Dermis blood vessel endothelial cell (primary cell): ENCODE data around the gene CREBZF. TPM values are rescaled to one million over a fixed set of nuclear protein-coding genes. Genes with fewer than 3 reads are reported as not detected.

Experiments
- DNase-seq: peaks from one replicate; pipeline ENCODE4 v3.0.0; 2010
- total RNA-seq: library from RNA; depleted of rRNA; stranded (reverse); fragments of >200 nt; gene quantifications from 2 replicates; pipeline ENCODE4 v1.2.3, GENCODE V29; 2014

Gene CREBZF, protein sequence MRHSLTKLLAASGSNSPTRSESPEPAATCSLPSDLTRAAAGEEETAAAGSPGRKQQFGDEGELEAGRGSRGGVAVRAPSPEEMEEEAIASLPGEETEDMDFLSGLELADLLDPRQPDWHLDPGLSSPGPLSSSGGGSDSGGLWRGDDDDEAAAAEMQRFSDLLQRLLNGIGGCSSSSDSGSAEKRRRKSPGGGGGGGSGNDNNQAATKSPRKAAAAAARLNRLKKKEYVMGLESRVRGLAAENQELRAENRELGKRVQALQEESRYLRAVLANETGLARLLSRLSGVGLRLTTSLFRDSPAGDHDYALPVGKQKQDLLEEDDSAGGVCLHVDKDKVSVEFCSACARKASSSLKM
- 27.9 and 45.9 TPM in 2 replicates for total RNA-seq

DNA sequence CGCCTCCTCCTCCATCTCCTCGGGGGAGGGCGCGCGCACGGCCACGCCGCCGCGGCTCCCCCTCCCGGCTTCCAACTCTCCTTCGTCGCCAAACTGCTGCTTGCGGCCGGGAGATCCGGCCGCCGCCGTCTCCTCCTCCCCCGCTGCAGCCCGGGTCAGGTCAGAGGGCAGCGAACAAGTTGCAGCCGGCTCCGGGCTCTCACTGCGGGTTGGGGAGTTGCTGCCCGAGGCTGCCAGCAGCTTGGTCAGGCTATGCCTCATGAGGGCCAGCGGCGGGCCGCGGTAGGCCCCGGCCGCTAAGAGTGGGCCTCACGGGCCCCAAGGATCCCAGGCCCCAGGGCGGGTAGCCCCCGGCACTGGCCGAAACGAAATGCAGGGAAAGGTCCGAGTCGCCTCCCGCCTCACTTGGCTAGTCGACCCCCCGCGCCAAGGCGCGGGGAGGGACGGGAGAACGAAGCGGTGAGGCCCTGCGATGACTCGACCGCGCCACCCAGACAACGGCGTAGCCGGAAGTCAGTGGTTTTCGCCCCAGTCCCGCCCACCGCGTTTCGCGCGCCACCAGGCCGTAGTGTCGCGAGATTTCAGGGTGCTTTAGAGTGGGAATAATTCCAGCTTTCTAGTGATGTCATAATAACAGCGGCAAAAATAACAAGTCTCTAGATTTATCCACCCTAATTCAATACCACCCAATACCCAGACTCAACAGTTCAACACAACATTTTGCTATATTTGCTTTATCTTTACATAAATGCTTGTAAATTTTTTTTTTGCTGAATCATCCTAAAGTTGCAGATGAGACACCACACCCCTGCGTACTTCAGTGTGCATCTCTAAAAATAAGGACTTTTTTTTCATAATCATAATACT, at the start of gene CREBZF:
CREBZF (minus strand) TSS at position 515 of the 867 bp plus-strand sequence; CDS start at position 261, 254 bp downstream.
- DNase-seq = peak; percentile 96

DNA sequence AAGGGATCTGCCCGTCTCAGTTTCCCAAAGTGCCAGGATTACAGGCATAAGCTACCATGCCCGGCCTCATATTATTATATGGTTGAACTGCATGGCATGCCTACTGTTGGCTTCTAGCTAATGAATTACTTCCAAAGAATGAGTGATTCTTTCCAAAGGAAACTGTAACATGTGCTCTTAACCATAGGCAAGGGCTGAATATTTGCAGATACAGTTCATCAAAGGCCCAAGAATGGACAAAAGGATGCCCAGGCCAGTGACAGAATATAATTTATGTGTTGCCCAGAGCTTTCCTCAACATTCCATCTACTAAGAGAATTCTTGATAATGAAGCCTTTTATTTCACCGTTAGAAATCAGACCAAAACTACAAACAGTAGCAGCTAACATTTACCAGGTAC, 48.0 kb upstream of the CREBZF start:
- no peak for DNase-seq

DNA sequence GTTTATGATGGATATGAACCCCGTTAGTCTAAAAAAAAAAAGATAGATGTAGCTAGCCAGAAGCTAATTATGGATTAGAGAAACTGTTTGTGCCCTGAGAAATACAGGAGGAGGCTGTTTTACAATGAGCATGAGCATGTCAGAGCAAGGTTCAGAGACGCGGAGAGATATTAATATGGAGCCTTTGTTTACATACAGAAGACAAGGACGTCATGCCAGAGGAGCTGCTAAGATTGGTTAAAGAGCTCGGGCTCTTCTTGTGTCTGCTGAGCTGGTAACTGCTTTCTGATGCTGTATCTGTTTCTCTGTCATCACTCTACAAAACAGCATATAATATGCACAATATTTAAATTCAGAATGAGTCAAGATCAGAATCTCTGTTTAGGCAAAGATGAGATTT, 46.0 kb upstream of the CREBZF start:
- no peak for DNase-seq

DNA sequence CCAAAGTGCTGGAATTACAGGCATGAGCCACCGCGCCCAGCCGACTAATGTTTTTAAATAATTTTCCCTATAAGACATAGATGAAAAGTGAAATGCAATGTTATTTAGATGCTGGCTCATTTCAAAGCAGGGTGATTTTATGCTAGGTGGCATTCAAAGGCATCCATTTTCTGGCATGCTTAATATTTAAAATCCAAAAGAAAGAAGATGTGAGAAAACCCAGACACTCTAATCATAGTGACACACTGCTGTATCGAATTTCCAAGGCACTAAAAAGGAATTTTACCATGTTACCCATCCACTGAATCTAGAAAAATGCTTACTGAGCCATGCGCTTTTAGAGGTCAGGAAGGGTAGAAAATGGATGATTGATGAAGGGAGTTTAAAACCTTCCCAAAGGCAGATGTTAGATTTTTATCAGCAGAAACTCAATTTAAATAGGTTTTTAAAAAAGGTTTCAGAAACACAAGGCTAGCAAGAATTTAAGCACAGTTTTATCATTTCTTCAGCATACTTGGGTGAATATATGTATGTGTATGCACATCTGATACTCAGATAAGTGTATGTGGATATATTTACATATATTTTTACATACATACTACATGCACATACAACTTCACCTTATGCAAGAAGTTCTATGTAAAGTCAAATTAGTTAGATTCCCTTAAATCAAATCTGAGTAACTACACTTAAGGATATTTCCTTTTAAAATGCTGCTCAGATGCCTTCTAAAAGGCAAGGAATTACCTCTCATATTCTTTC, 45.2 kb upstream of the CREBZF start:
- no peak for DNase-seq

DNA sequence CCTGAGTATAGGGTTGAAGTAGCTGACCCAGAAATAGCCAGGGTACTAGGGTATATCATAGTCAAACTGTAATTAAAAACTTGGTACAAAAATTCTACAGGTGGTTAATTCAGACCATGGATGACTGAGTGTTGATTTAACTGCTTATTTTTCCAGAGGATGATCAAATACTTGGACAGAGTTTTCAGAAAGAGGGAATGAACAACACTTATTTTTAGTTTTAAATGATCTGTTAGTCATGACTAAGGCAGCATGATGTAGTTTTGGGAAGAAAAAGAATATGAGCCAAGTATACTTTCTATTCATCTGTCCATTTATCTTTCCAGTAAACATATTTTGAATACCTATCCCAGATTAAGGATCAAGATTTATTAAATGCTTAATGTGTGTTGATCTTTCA, 40.9 kb upstream of the CREBZF start:
- no peak for DNase-seq

DNA sequence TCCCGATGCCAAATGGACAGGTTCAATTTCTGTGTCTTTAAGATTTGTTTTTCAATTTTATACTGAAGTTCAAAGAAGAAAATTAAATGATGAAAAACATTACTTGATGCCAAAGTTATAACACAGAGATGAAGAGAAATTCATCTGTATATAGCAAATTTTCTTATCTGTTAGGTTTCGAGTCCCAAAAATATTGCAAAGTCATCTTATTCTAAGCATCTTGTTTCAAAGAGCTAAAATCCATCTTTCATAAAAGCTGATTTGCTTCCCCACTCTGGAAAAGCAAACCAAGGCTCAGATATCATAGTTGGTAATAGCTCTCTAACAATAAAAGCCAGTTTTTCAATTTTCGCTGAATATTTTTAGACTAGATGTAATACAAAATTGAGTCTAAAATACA, 40.0 kb upstream of the CREBZF start:
- DNase-seq = no peak

DNA sequence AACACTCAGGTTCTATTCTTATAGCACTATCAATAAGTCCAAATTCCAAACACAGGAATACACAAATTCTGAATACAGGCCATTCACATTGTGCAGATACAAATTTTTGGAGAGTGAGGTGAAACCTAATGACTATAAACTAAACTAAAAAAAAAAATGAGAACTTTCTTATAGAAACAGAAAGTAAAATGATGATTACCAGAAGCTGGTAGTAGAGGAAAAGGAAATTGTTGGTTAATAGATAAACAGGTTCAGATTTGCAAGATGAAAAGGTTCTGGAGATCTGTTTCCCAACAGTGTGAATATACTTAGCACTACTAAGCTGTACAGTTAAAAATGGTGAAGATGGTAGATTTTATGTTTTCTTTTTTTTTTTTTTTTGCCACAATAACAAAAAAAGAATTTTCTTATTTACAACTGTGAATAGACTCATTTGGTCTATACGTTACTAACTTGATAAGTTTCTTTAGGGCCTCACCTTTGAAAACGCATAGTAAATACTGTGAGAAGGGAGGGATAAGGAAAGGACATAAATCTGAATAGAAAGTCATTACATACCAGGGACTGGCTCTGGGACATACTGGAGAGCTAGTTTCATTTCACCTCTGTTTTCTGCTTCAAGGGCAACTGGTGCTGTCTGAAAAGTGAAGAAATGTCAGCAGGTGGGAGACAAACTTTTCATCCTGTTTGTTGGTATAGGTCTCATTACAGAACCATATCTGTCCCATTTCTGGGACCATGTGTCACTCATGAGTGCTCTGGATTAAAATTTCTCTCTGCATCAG, 35.2 kb upstream of the CREBZF start:
- no peak for DNase-seq

DNA sequence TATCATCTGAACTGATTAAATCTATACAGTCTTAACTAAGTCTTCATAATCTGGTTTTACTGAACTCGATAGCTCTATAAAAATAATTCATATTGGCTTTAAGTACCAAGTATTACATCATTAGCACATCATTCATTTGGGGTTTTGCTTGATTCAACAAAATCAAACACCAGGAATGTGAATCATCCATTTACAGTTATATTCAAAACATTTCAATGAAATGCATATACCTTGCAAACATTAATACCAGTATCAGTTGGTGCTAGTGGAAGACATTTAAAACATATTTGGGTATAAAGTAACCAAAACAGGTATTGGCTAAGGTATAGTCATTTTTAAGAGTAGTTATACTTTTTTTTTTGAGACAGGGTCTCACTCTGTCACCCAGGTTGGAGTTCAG, 33.3 kb upstream of the CREBZF start:
- DNase-seq = no peak

DNA sequence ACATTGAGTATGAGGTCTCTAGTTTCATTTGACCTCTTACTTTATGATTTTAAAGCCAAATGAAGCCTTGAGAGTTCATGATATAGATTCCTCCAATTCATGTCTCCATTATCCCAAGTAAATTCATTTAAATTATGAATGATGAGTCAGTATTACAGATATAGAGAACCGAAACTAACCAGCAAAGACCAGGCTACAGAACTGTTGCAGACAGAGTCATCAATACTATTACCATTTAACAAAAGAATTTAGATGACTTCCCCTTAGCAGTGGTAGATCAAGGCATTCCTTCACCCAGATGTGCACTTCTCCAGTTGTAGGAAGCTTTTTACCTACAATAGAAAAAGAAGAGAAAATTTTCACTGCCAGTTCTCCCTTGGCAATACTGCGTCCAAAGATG, 32.8 kb upstream of the CREBZF start:
- DNase-seq = no peak

DNA sequence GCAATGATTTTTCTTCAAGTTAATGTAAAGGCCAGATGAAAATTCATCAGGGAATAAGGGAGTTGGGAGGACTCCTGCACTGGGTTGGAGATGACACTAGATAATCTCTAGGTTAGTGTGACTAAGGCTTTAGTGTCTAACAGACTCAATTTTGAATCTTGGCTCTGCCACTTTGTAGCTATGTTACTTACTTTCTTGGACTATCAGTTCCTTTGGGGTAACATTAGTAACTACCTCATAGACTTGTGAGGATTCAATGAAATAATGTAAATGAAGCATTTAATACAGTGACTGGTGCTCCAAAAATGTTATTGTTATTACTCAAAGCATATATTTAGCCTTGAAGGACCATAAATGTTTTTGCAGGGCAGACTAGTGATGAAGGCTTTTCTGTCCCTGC, 30.6 kb upstream of the CREBZF start:
- DNase-seq = no peak

DNA sequence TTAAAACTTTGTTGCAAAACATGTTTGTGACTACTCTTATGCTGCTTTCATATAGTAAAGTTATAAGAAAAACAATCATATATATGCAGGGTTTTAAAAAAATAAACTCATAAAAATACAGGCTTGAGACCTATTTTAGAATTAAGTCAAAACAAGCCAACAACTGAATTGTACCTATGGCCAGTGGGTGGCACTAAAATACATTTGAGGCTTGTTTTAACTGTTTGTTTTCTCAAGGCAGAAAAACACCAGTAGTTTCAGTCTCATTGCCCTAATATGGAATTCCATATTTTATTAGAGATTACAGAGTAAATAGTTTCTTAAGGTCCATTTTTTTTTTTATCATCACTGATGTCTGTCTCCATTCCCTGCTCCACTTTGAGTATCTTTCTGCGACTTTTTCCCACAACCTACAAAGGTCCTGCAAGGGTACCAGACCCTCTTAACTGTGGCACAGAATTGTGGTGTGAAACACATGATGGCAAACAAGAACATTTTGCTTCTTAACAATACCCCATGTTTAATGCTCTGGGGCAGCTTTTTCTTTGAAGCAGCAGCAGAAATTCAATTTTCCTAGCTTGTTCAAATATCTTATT, 29.6 kb upstream of the CREBZF start:
- peak; percentile 69 for DNase-seq

DNA sequence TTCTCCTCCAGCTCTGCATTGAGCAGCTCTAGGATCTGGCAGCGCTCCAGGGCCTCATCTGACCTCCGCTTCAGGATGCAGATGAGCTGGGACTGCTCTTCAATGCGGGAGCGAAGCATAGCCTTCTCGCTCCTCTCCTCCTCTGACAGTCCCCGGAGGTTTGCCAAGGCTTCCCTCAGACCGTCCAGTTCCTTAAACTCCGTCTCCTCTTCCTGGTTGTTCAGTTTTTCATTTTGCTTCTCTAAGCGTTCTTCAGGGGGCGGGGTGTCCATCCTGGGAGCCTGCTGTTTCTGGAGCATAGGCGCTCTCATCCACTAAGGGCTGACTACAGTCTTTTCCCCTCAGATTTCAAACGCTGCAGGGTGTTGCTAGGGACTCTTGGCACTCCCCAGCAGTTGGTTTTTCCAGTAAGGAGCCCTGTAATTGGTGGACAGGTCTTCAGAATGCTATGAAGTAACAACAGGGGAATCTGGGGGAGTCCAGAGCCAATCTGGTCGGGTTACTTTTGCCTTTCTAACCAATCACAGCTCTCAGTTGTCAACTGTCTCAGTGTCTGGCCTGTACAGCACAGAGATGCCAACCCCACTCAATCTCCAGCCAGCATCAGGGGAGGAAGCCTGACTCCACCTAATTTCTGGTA, 21.0 kb upstream of the CREBZF start, which contains the start of gene CCDC89:
CCDC89 (minus strand) TSS at position 376 of the 640 bp plus-strand sequence; CDS start at position 311, 65 bp downstream.
- peak; percentile 48 for DNase-seq

DNA sequence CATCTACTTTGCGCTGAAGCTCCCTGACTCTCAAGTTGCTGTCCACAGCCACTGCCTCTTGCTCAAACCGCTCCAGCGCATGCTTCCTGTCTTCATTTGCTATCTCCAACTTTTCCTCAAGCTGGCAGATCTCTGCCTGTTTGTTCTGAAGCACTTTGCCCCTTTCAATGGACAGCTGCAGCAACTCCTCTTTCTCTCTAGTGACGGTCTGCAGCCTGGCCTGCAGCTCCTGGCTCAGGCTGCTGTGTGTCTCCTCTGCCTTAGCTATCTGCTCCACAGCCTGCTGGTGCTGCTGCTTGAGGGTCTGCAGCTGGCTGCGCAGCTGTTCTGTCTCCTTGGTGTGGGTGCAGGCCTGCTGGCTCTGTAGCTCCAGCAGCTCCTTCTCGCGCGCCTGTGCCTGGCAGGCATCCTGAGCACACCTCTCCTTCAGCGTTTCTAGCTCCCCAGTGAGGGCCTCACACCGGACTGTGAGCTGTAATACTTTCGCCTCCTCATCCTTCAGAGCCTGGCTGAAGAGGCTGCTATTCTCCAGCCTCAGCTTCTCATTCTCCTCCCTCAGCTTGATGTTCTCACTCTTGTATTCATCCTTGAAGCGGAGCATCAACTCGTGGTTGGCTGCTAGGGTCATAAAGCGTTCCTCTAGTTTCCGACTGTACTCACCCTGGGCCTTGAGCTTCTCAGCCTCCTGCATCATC, 20.3 kb upstream of the CREBZF start:
- DNase-seq = no peak

DNA sequence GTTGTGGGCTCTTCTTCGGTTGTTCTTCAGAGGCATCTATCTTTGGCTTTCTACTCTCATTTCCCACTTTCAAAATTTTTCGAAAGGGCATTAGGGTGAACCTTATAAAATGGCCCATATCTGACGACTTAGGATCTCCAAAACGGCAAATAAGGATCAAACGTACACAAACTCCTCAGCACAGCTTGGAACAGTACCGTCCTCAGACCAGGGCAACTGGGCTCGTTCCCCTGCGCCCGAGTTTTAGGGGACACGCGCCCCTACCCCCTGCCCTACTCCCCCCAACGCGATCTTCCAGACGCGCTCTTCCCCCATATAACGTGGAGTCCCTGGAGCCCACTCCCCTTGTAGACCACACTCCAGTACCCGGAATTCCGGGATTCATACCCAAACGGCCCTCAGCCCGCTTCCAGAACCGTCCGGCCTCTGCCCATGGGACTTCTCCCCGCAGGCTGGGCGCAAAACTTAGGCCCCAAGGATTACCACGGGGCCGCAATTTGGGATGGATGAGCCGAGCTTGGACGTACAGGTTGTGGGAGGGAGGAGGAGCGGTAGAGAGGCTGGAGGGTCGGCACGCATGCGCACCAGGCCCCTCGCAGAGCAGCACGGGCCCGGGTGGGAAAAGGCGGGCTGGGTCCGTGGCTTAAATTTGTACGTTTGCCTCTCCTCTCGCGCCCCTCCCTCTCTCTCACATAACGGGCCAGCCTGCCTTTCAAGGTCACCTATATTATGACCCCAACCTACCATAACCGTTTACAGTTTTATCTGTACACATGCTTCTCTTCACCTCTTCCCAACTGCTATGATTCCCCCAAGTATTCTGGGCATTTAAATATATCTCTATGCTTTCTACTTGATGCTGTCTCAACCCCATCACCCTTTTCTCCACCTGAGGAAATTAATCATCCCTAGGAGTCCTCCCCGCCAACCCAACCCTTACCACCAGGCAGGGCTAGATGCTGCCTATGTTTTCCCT, 17.7 kb upstream of the CREBZF start:
- peak; percentile 55 for DNase-seq

DNA sequence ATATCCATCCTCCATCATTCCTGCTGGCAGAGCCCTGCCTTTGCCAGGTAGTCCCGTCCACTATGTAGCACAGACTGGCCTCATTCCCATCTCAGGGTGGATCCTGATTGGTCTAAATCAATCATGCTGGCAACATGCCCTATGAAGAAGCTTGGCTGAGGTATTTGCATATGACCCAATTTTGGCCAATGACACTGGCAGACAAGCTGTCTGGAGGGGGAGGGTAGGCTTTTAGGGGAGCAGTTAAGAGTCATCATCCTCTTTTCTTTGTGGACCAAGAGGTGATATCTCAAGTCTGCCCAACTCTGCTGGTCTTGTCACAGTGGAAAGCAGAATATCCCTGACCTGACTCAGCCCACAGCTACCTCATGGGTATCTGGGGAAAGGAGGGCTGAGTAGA, 16.0 kb upstream of the CREBZF start:
- no peak for DNase-seq

DNA sequence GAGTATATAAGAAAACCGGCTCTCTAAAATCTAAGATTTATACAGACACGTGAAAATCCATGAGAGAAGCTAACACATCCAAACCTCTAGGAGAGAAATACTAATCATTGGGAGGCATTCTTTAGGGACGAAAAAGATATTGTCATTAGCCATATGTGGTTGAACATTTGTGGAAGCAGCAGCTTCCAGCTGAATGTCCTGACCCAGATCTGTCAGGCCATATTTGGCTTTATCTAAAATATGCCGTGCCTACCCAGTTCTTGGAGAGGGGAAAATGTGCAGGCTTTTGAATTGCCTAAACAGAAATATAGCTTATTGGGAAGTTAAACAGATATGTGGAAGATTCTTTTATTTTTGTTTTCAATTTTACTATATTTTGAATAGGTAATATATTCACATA, 14.6 kb upstream of the CREBZF start:
- DNase-seq = no peak

DNA sequence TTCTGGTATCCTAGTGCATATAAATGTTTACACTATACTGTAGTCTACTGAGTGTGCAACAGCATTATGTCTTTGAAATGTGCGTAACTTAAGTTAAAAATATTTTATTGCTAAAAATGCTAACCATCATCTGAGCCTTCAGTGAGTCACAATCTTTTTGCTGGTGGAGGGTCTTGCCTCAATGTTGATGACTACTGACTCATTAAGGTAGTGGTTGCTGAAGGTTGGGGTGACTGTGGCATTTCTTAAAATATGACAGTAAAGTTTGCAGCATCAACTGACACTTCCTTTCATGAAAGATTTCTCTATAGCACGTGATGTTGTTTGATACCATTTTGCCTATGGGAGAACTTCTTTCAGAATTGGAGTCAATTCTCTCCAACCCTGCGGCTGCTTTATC, 8.5 kb upstream of the CREBZF start:
- DNase-seq = no peak

DNA sequence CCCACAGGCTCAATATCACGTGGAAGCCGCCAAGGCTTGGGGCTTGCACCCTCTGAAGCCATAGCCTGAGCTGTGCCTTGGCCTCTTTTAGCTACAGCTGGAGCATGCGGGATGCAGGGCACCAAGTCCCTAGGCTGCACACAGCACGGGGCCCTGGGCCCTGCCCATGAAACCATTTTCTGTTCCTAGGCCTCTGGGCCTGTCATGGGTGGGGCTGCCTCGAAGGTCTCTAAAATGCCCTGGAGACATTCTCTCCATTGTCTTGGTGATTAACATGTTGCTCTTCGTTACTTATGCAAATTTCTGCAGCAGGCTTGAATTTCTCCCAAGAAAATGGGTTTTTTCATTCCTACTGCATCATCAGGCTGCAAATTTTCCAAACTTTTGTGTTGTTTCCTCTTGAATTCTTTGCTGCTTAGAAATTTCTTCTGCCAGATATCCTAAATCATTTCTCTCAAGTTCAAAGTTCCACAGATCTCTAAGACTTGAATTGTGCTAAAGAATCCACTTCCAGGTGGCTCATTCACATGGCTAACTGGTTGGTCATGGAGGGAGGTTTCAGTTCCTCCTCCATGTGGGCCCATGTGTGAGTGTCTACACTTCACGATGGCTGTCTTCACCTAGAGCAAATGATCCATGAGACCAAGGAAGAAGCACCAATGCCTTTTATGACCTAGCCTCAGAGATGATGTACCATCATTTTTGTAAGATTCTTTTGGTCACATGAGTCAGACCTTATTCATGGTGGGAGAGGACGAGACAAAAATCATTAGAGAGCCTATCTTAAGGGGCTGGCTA, 7.4 kb upstream of the CREBZF start:
- DNase-seq = no peak
